Measurements from ENCODE around the gene INHBC.

DNA sequence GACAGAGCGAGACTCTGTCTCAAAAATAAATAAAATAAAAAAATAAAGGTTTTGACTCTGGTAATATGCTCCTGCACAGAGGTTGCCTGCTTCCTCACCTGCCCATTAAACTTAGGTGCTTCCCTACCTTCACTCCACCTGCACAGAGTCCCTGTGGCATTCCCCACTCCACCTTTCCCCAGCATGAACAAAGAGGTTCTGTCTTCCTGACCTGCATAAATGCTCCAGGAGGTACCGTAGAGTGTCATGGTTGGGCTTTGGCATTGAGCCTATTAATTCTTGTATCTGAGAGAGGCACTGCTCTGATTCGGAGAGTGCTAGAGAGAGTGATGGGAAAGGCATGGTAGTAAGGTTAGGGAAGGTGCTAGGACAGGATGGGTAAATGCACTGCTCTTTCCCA, 38.8 kb downstream of the INHBC start:
- TF ChIP-seq, protein P1, sequence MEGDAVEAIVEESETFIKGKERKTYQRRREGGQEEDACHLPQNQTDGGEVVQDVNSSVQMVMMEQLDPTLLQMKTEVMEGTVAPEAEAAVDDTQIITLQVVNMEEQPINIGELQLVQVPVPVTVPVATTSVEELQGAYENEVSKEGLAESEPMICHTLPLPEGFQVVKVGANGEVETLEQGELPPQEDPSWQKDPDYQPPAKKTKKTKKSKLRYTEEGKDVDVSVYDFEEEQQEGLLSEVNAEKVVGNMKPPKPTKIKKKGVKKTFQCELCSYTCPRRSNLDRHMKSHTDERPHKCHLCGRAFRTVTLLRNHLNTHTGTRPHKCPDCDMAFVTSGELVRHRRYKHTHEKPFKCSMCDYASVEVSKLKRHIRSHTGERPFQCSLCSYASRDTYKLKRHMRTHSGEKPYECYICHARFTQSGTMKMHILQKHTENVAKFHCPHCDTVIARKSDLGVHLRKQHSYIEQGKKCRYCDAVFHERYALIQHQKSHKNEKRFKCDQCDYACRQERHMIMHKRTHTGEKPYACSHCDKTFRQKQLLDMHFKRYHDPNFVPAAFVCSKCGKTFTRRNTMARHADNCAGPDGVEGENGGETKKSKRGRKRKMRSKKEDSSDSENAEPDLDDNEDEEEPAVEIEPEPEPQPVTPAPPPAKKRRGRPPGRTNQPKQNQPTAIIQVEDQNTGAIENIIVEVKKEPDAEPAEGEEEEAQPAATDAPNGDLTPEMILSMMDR (IDR thresholded peaks at IDR 0.05) = no peak
- no peak for TF ChIP-seq POLR2AphosphoS5 (IDR thresholded peaks at IDR 0.05)
- no peak for TF ChIP-seq POLR2A (IDR thresholded peaks at IDR 0.05)

Measured in breast epithelium (tissue), 3 donors.